Subcutaneous adipose tissue (tissue), 4 donors: ENCODE results near the gene SPP2. TPM values are rescaled to one million over a fixed set of nuclear protein-coding genes. Genes with fewer than 3 reads are reported as not detected.

Source experiments
- CTCF ChIP-seq: fragments of 450-650 bp; IDR thresholded peaks from one replicate; pipeline ENCODE4 v1.5.1; 2016; ENCODE audit warnings: low read depth, mild to moderate bottlenecking, control low read depth, antibody characterized with exemption, moderate library complexity
- total RNA-seq, 4 donors: library from RNA; depleted of rRNA; stranded (reverse); fragments of >200 nt; gene quantifications; one replicate each; pipeline ENCODE4 v1.1.0, GENCODE V29; 2016

SPP2 gene
- total RNA-seq, 4 donors from 2014 or later = not detected

DNA sequence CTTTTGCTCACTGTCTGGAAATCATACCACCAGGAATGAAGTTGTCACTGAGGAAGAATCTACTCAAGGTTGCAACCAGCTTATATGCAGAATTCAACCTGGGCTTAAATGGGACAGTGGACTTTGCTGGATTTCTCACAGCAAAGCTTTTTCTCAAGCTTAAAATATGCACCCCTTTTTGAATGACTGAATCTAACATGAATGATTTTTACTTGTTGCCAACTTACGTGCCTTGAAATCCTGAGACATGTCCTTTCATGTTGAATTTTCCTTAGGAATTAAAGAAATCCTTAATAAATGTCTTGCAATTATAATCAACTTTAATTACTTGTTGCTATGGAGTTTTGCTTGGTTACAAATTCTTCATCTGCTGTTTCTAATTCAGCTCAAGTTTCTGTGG lies 57.4 kb downstream of the SPP2 start:
- no peak for TF ChIP-seq CTCF

DNA sequence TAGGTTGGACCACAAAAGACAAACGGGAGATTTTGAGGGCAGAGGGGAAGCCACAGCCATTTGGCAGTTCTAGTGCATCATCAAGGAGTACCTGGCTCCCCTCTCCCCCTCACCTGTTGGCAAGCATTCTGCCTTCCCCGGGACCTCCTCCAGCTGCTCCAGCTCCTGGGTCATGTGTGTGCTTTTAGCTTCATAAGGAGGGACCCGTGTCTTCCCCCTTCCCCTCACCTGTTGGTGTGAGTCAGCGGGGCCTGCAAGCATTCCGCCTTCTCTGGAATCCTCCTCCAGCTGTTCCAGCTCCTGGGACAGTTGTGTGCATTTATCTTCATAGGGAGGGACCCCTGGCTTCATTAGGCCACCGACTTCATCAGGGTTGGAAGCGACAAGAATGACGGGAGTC lies 58.8 kb downstream of the SPP2 start:
- TF ChIP-seq CTCF = no peak

DNA sequence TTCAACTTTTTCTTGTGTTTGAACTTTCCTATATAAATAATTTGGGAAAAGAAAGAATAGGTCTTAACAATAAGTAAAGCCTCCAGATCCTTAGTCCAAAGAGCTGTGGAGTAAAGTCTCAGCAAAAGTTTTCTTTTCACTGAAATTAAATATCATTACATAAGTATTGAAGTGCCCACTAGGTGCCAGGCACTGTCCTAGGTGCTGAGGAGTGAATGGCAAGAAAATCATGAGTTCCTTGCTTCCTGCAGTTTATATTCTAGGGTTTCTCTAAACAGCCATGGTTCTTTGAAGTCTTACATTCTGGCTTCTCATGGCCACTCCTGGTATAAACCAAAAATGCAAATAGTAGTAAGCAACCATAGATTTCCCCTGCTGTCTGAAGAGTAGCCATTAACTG lies 59.7 kb downstream of the SPP2 start:
- TF ChIP-seq CTCF = no peak

DNA sequence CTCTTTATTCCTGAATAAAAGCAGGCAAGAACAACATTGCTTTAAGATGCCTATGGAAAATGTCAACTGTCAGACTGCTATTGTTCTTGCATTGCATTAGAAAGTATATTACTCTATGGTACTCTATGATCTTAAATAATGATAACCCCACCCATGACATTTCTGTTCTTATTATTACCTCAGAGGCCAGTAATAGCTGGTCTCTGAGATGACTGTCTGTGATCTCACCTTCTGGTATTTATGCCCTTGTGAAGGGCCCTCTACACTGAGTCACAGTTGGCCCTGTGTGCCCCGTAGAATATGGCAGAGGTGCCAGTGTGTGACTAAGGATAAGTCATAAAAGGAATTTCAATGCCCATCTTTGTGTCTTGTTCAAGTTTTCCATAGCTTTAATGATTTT lies 61.0 kb downstream of the SPP2 start:
- TF ChIP-seq CTCF = no peak

GRCh38 chr2:234116010-234116409 lies 65.5 kb downstream of the SPP2 start:
- TF ChIP-seq CTCF = no peak

GRCh38 chr2:234121999-234122398 lies 71.5 kb downstream of the SPP2 start:
- TF ChIP-seq CTCF = no peak

DNA sequence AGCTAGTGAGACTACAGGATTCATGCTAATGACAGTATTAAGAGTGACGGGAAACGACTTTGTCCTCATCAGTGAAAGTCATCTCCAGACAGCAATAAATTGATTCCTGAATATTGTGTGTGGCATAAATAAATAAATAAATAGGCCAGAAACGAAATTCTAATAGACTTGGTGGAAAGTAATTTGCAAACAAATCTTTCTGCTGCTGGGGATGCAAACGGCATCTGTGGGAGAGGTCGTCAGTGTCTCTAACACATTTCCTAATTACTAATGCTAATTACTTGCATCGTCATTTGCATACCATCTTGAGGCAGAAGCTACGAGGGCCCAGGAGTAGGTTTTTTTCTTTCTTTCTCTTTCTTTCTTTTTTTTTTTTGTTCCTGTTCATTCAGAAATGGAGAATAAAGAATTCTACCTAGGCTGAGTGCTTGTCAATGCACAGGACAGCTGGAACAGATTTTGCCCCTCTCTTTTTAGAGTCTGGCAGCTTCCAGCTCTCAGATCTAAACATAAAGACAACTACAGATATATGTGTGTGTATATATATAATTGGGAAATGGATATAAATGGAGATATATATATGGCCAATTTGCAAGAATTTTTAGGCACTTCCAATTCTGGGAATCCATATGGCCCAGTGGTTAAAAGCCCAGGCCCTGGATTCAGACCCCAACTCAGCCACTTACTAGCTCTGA lies 75.1 kb downstream of the SPP2 start:
- TF ChIP-seq CTCF = no peak
